H9 (cell line): ENCODE data around the gene ACER3. TPM values are rescaled to one million over a fixed set of nuclear protein-coding genes. Genes with fewer than 3 reads are reported as not detected.
A peak's percentile ranks its signal among the peaks of the same experiment; 100 is the strongest.

Experiments
- DNase-seq: peaks from one replicate; pipeline ENCODE4 v3.0.0-alpha.2; 2017
- H2AFZ ChIP-seq: one replicate; pipeline ENCODE4 v1.6.1; 2013; ENCODE audit warnings: mild to moderate bottlenecking, low read length, control low read depth, moderate library complexity
- H2AK5ac ChIP-seq: 2 replicates; pipeline ENCODE4 v1.6.1; 2013; ENCODE audit warnings: low read length, control low read depth, mixed read lengths; ENCODE audit not compliant: insufficient read length
- H2BK120ac ChIP-seq: one replicate; pipeline ENCODE4 v1.6.1; 2013; ENCODE audit warnings: low read depth, mild to moderate bottlenecking, low read length, control low read depth, inconsistent platforms; ENCODE audit not compliant: poor library complexity, severe bottlenecking
- H2BK12ac ChIP-seq: 2 replicates; pipeline ENCODE4 v1.6.1; 2013; ENCODE audit warnings: low read length, control low read depth, mixed read lengths, low read depth; ENCODE audit not compliant: insufficient read length
- H2BK15ac ChIP-seq: 2 replicates; pipeline ENCODE4 v1.6.1; 2013; ENCODE audit warnings: low read depth, low read length, control low read depth
- H2BK20ac ChIP-seq: one replicate; pipeline ENCODE4 v1.6.1; 2013; ENCODE audit warnings: low read depth, mild to moderate bottlenecking, low read length, control low read depth, inconsistent platforms; ENCODE audit not compliant: poor library complexity, severe bottlenecking
- H2BK5ac ChIP-seq: 2 replicates; pipeline ENCODE4 v1.6.1; 2013; ENCODE audit warnings: low read length, control low read depth, mixed read lengths; ENCODE audit not compliant: insufficient read length
- H3K14ac ChIP-seq: 2 replicates; pipeline ENCODE4 v1.6.1; 2013; ENCODE audit warnings: low read length, control low read depth; ENCODE audit not compliant: insufficient read depth
- H3K18ac ChIP-seq: 2 replicates; pipeline ENCODE4 v1.6.1; 2013; ENCODE audit warnings: low read depth, mild to moderate bottlenecking, mixed read lengths, low read length, control low read depth; ENCODE audit not compliant: insufficient read length
- H3K23ac ChIP-seq: 2 replicates; pipeline ENCODE4 v1.6.1; 2013; ENCODE audit warnings: low read length, control low read depth, mixed read lengths, low read depth; ENCODE audit not compliant: insufficient read length
- H3K23me2 ChIP-seq: 2 replicates; pipeline ENCODE4 v1.6.1; 2013; ENCODE audit warnings: low read depth, mild to moderate bottlenecking, mixed read lengths, low read length, control low read depth; ENCODE audit not compliant: insufficient read length, poor library complexity, severe bottlenecking
- H3K27ac ChIP-seq: 2 replicates; pipeline ENCODE4 v1.5.1; 2013; ENCODE audit warnings: low read length, control low read depth, mixed read lengths, low read depth; ENCODE audit not compliant: insufficient read length
- H3K27me3 ChIP-seq: 2 replicates; pipeline ENCODE4 v1.6.1; 2013; ENCODE audit warnings: low read length, control low read depth, inconsistent platforms; ENCODE audit not compliant: insufficient read depth
- H3K4ac ChIP-seq: 2 replicates; pipeline ENCODE4 v1.6.1; 2013; ENCODE audit warnings: low read depth, mild to moderate bottlenecking, control low read depth, inconsistent platforms, low read length, moderate library complexity
- H3K4me1 ChIP-seq: 2 replicates; pipeline ENCODE4 v1.6.1; 2013; ENCODE audit warnings: low read length, control low read depth, inconsistent platforms; ENCODE audit not compliant: insufficient read depth
- H3K4me2 ChIP-seq: 2 replicates; pipeline ENCODE4 v1.6.1; 2013; ENCODE audit warnings: low read length, control low read depth, mixed read lengths; ENCODE audit not compliant: insufficient read length, insufficient read depth
- H3K56ac ChIP-seq: 2 replicates; pipeline ENCODE4 v1.6.1; 2013; ENCODE audit warnings: low read depth, mild to moderate bottlenecking, mixed read lengths, low read length, control low read depth; ENCODE audit not compliant: insufficient read length
- H3K79me1 ChIP-seq: 2 replicates; pipeline ENCODE4 v1.6.1; 2013; ENCODE audit warnings: low read depth, mild to moderate bottlenecking, moderate library complexity, low read length, control low read depth, inconsistent platforms; ENCODE audit not compliant: insufficient read depth, poor library complexity, severe bottlenecking
- H3K79me2 ChIP-seq: 2 replicates; pipeline ENCODE4 v1.6.1; 2013; ENCODE audit warnings: low read length, control low read depth, inconsistent platforms; ENCODE audit not compliant: insufficient read depth
- H3K9ac ChIP-seq: 2 replicates; pipeline ENCODE4 v1.6.1; 2013; ENCODE audit warnings: low read length, control low read depth, mixed read lengths; ENCODE audit not compliant: insufficient read length; ENCODE audit errors: extremely low read depth
- H3K9me3 ChIP-seq: one replicate; pipeline ENCODE4 v1.6.1; 2013; ENCODE audit warnings: low read depth, low read length, inconsistent platforms; ENCODE audit not compliant: control insufficient read depth
- H3T11ph ChIP-seq: one replicate; pipeline ENCODE4 v1.6.1; 2013; ENCODE audit warnings: mild to moderate bottlenecking, low read length, control low read depth, inconsistent platforms
- H4K20me1 ChIP-seq: one replicate; pipeline ENCODE4 v1.6.1; 2013; ENCODE audit not compliant: control insufficient read depth, insufficient read length, insufficient read depth
- H4K5ac ChIP-seq: 2 replicates; pipeline ENCODE4 v1.6.1; 2013; ENCODE audit warnings: low read depth, mild to moderate bottlenecking, mixed read lengths, low read length, control low read depth; ENCODE audit not compliant: insufficient read length
- H4K8ac ChIP-seq: replicated peaks from 2 replicates; pipeline ENCODE4 v1.6.1; 2013; ENCODE audit warnings: low read length, control low read depth, mixed read lengths, low read depth; ENCODE audit not compliant: insufficient read length
- H4K91ac ChIP-seq: 2 replicates; pipeline ENCODE4 v1.6.1; 2013; ENCODE audit warnings: low read depth, mild to moderate bottlenecking, moderate library complexity, mixed read lengths, low read length, control low read depth; ENCODE audit not compliant: insufficient read length
- H3K27ac Mint-ChIP-seq, 3 experiments: 2 replicates in 2 of 3; 3 replicates in 1 of 3; pipeline ENCODE4 v1.8.0; 2020 to 2021; ENCODE audit warnings: mixed read lengths in 3 of 3, mild to moderate bottlenecking in 1 of 3, moderate library complexity in 1 of 3
- H3K27me3 Mint-ChIP-seq: 2 replicates; pipeline ENCODE4 v1.8.0; 2021; ENCODE audit warnings: low read depth, mild to moderate bottlenecking, moderate library complexity, mixed read lengths
- H3K36me3 Mint-ChIP-seq, 3 experiments: 2 replicates in 2 of 3; 3 replicates in 1 of 3; pipeline ENCODE4 v1.8.0; 2020 to 2021; ENCODE audit warnings: low read depth in 3 of 3, mixed read lengths in 3 of 3; ENCODE audit not compliant: insufficient read depth in 1 of 3
- H3K4me1 Mint-ChIP-seq, 2 experiments: 2 replicates each; pipeline ENCODE4 v1.8.0; 2020; ENCODE audit warnings: mixed read lengths in 2 of 2
- H3K4me3 Mint-ChIP-seq, 2 experiments: 2 replicates in 1 of 2; 3 replicates in 1 of 2; pipeline ENCODE4 v1.8.0; 2020 to 2021; ENCODE audit warnings: mild to moderate bottlenecking in 2 of 2, mixed read lengths in 2 of 2, moderate library complexity in 1 of 2
- H3K9me3 Mint-ChIP-seq, 2 experiments: 2 replicates in 1 of 2; 3 replicates in 1 of 2; pipeline ENCODE4 v1.8.0; 2020; ENCODE audit warnings: mild to moderate bottlenecking in 2 of 2, mixed read lengths in 2 of 2, moderate library complexity in 1 of 2
- WGBS: extraction: QIAGEN DNeasy Blood & Tissue Kit; methylation state at CpG from one replicate; pipeline ENCODE4 v1.1.7; 2013; ENCODE audit warnings: missing lambda C conversion rate, low lambda C conversion rate, mixed read lengths; ENCODE audit not compliant: insufficient read length; ENCODE audit errors: extremely low coverage; 5-methylcytosine and 5-hydroxymethylcytosine counted together
- total RNA-seq: library from RNA; stranded (reverse); gene quantifications from 2 replicates; pipeline ENCODE4 v1.2.1, GENCODE V29; 2021
- TF ChIP-seq, protein P1 (sequence below): fragments of 200-600 bp; sonication (generic); conservative IDR thresholded peaks from 3 replicates; pipeline ENCODE4 v1.8.0; 2021; ENCODE audit warnings: antibody characterized with exemption, mild to moderate bottlenecking

Gene ACER3
- total RNA-seq, 1 experiment from 2014 or later = 14.7 TPM

GRCh38 chr11:76841923-76842452 is 18.7 kb upstream of the ACER3 start:
- no CpG with 5 or more reads among the region's 4 CpGs for WGBS
- H3T11ph ChIP-seq = no peak overlapping the region

More at GRCh38 chr11:76841923-76842452, 18.7 kb upstream of the ACER3 start:
- DNase-seq = no peak
- peak overlapping the region in 2 of 3 experiments; percentile 13 to 18; a peak in 2 of 7 replicates for H3K27ac Mint-ChIP-seq
- Histone ChIP-seq H3K9ac (no peak overlapping the region), H3K9me3 (no peaks in the 10 kb centered on the region), H3K23ac (no peak overlapping the region), H4K20me1 (no peaks in the 10 kb centered on the region), H2AFZ (no peak overlapping the region), H2BK120ac (no peak overlapping the region), H3K4ac (no peak overlapping the region), H2BK12ac (no peak overlapping the region), H3K79me2 (no peaks in the 10 kb centered on the region), H3K27ac (no peak overlapping the region), H3K18ac (no peak overlapping the region), H2BK15ac (no peak overlapping the region), H2BK20ac (no peak overlapping the region), H2BK5ac (no peak overlapping the region), H3K79me1 (no peaks in the 10 kb centered on the region), H3K27me3 (no peaks in the 10 kb centered on the region), H4K5ac (no peak overlapping the region), H3K23me2 (no peaks in the 10 kb centered on the region), H3K4me1 (no peaks in the 10 kb centered on the region), H3K14ac (no peak overlapping the region), H2AK5ac (no peak overlapping the region), H3K56ac (no peak overlapping the region), H4K91ac (no peak overlapping the region), H3K4me2 (no peak overlapping the region), H4K8ac (no peak overlapping the region)
- peaks cover 6% of the 10 kb centered on the region for H3K27me3 Mint-ChIP-seq
- TF ChIP-seq, protein P1, sequence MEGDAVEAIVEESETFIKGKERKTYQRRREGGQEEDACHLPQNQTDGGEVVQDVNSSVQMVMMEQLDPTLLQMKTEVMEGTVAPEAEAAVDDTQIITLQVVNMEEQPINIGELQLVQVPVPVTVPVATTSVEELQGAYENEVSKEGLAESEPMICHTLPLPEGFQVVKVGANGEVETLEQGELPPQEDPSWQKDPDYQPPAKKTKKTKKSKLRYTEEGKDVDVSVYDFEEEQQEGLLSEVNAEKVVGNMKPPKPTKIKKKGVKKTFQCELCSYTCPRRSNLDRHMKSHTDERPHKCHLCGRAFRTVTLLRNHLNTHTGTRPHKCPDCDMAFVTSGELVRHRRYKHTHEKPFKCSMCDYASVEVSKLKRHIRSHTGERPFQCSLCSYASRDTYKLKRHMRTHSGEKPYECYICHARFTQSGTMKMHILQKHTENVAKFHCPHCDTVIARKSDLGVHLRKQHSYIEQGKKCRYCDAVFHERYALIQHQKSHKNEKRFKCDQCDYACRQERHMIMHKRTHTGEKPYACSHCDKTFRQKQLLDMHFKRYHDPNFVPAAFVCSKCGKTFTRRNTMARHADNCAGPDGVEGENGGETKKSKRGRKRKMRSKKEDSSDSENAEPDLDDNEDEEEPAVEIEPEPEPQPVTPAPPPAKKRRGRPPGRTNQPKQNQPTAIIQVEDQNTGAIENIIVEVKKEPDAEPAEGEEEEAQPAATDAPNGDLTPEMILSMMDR = no peak
- H3K4me1 Mint-ChIP-seq = peaks cover 18 to 24% of the 10 kb centered on the region in 2 experiments
- H3K4me3 Mint-ChIP-seq = no peak overlapping the region
- peaks cover 0 to 4% (median 0%) of the 10 kb centered on the region in 3 experiments; a peak in 2 of 7 replicates for H3K36me3 Mint-ChIP-seq
- H3K9me3 Mint-ChIP-seq = peaks cover 0 to 3% of the 10 kb centered on the region in 2 experiments; a peak in 2 of 5 replicates
